Type B pancreatic cell (in vitro differentiated cells): ENCODE data around the gene DENND4A. TPM values are rescaled to one million over a fixed set of nuclear protein-coding genes. Genes with fewer than 3 reads are reported as not detected.
"Not testable (repeated sequence)": the region's sequence is repeated elsewhere in the genome, so short reads cannot be mapped to it uniquely, and the experiment has no call there.

Source experiments
- DNase-seq: peaks from one replicate; pipeline ENCODE4 v3.0.0; 2021; ENCODE audit warnings: mixed read lengths; ENCODE audit not compliant: unreplicated experiment; ENCODE audit errors: extremely low spot score
- H3K27ac Mint-ChIP-seq: 2 replicates; pipeline ENCODE4 v1.8.0; 2021; ENCODE audit warnings: mild to moderate bottlenecking, mixed read lengths
- H3K27me3 Mint-ChIP-seq: 2 replicates; pipeline ENCODE4 v1.8.0; 2021; ENCODE audit warnings: mixed read lengths
- H3K36me3 Mint-ChIP-seq: 2 replicates; pipeline ENCODE4 v1.8.0; 2021; ENCODE audit warnings: mixed read lengths
- H3K4me1 Mint-ChIP-seq: one replicate; pipeline ENCODE4 v1.8.0; 2021; ENCODE audit warnings: mixed read lengths; ENCODE audit not compliant: unreplicated experiment
- H3K4me3 Mint-ChIP-seq: 2 replicates; pipeline ENCODE4 v1.8.0; 2021; ENCODE audit warnings: mild to moderate bottlenecking, mixed read lengths
- H3K9me3 Mint-ChIP-seq: 2 replicates; pipeline ENCODE4 v1.8.0; 2021; ENCODE audit warnings: mixed read lengths
- total RNA-seq: library from RNA; stranded (reverse); gene quantifications from 2 replicates; pipeline ENCODE4 v1.2.1, GENCODE V29; 2021; ENCODE audit warnings: low replicate concordance
- TF ChIP-seq, protein P1 (sequence below): fragments of 200-600 bp; sonication (generic); conservative IDR thresholded peaks from 2 replicates; pipeline ENCODE4 v1.5.0; 2021; ENCODE audit warnings: antibody characterized with exemption, mild to moderate bottlenecking

Gene DENND4A
- total RNA-seq, 1 donor from 2014 or later = 13.4 TPM

DNA sequence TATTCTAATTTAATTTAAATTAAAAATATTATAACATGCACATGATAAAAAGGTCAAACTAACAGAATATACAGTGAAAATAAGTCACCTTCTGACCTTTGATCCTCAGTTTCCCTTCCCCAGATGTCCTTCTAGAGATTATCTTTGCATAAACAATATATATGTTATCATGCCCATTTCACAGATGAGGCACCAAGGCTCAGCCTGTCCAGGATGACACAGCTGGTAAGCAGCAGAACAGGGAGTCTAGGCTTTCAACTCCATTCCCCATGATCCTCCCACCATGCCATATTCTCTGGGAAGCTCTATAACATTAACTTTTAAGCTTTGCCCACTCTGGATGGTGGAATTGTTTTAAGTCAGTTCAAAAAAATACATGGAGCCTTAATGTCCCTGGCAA lies 169.0 kb downstream of the DENND4A start:
- no peaks in the 10 kb centered on the region for H3K4me1 Mint-ChIP-seq
- H3K27me3 Mint-ChIP-seq = no peaks in the 10 kb centered on the region
- peaks cover 12% of the 10 kb centered on the region for H3K36me3 Mint-ChIP-seq
- TF ChIP-seq, protein P1, sequence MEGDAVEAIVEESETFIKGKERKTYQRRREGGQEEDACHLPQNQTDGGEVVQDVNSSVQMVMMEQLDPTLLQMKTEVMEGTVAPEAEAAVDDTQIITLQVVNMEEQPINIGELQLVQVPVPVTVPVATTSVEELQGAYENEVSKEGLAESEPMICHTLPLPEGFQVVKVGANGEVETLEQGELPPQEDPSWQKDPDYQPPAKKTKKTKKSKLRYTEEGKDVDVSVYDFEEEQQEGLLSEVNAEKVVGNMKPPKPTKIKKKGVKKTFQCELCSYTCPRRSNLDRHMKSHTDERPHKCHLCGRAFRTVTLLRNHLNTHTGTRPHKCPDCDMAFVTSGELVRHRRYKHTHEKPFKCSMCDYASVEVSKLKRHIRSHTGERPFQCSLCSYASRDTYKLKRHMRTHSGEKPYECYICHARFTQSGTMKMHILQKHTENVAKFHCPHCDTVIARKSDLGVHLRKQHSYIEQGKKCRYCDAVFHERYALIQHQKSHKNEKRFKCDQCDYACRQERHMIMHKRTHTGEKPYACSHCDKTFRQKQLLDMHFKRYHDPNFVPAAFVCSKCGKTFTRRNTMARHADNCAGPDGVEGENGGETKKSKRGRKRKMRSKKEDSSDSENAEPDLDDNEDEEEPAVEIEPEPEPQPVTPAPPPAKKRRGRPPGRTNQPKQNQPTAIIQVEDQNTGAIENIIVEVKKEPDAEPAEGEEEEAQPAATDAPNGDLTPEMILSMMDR = no peak
- H3K4me3 Mint-ChIP-seq = no peak overlapping the region
- no peak overlapping the region for H3K27ac Mint-ChIP-seq
- no peak for DNase-seq
- no peaks in the 10 kb centered on the region for H3K9me3 Mint-ChIP-seq

DNA sequence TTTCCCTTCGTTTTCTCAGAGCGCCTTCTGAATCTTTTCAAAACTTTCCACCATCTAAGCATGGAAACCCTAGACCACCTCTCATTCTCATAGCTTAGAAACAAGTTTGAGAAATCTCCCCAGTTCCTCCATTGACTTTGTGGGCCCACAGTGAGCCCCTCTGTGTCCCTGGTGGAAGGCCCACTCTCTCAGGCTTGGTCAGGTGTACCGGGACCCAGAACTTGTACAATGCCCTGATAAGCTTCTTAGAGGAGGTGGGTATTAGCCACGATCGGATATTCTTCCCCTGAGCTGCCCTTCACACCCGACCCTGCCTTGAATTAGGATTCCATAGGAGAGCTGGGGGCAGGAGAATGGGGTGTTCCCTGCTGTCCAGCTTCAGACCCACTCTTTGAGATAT lies 170.5 kb downstream of the DENND4A start, which contains the start of gene SLC24A1:
Gene SLC24A1, plus strand, starts transcription at position 301 of the 400 bp plus-strand sequence. CDS start 2,143 bp downstream, outside the sequence.
- Mint-ChIP-seq H3K27ac (no peak within 1 kb of the TSS), H3K4me3 (no peak within 1 kb of the TSS), H3K4me1 (no peaks in the 10 kb centered on the region), H3K36me3 (peaks cover 12% of the 10 kb centered on the region), H3K9me3 (no peaks in the 10 kb centered on the region), H3K27me3 (no peaks in the 10 kb centered on the region)
- no peak for DNase-seq
- TF ChIP-seq, protein P1 = no peak

DNA sequence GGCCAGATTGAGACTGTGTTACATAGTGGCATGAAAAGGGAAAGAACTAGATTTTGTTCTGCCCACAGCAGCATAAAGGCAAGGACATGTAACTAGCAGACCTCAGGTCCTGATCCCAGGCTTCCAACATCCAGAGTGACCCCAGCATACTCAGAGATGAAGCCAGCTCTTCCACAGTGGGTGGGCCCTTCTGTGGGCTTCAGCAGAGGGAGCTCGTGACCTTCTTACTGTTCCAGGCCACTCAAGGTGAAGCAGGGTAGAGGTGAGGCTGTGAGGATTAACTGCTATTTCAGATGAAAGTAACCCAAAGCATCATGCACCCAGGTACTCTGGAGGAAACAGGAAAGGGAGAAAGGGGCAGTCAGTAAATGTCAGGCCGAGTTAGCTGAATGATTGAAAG lies 171.3 kb downstream of the DENND4A start:
- DNase-seq = no peak
- H3K36me3 Mint-ChIP-seq = peaks cover 12% of the 10 kb centered on the region
- no peaks in the 10 kb centered on the region for H3K4me1 Mint-ChIP-seq
- TF ChIP-seq, protein P1 = no peak
- no peak overlapping the region for H3K27ac Mint-ChIP-seq
- no peaks in the 10 kb centered on the region for H3K27me3 Mint-ChIP-seq
- no peak overlapping the region for H3K4me3 Mint-ChIP-seq
- H3K9me3 Mint-ChIP-seq = no peaks in the 10 kb centered on the region

DNA sequence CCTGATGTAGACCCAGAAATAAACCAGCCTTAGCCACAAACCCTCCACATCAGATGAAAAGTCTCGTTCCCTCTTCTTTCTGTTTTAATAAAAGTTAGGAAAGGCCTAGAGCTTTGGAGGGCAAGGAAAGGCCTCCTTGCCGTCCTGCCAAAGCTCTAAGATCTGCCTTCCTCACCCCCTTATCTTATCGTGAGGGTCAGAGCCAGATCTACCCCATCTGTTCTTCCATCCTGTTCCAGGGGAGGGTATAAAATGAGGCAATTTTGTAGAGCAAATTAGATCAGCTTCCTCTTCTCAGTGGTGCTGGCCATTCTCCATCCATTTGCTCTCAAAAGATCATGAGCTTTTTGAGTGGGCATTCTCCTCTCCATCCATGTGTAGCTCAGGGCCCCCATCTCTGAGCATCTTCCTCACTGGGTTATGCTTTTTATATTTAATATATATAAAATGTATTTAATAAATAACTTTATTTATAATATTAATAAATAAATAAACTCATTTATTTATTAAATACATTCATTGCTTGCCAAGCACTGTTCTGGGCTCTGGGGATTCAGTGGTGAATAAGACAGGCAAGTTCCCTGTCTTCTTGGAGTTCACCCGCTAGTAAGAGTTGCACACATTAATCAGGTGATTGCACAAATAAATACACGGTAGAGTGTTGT lies 172.3 kb downstream of the DENND4A start:
- Mint-ChIP-seq H3K27ac (no peak overlapping the region), H3K4me3 (no peak overlapping the region), H3K9me3 (no peaks in the 10 kb centered on the region), H3K36me3 (peaks cover 7% of the 10 kb centered on the region), H3K4me1 (no peaks in the 10 kb centered on the region), H3K27me3 (no peaks in the 10 kb centered on the region)
- TF ChIP-seq, protein P1 = no peak
- no peak for DNase-seq

DNA sequence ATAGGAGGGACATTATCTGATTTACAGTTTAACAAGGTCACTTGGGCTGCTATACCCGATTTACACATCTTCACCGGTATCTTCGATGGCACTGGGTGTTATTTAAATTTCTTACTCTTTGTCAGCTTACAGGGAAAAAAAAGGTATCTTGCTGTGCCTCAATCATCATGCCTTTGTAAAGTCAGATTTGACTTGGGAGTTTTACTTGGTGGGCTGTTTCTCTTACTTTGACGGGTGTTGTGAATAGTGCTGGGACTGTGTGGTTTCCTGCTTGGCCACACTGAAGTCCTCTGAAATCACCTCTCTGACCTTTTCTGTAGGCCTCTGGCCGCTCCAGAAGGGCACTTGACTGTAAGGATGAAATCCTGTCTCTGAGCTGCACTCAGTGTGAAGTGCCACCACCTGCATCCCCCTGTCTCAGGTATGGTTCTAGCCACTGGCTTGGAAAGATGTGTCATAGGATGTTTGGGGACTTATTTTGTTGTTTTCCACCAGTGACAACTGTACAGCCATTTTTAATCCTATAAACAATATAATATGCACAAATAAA lies 173.5 kb downstream of the DENND4A start:
- no peaks in the 10 kb centered on the region for H3K4me1 Mint-ChIP-seq
- no peaks in the 10 kb centered on the region for H3K27me3 Mint-ChIP-seq
- DNase-seq = no peak
- no peak overlapping the region for H3K27ac Mint-ChIP-seq
- H3K36me3 Mint-ChIP-seq = no peaks in the 10 kb centered on the region
- no peak overlapping the region for H3K4me3 Mint-ChIP-seq
- TF ChIP-seq, protein P1 = no peak
- no peaks in the 10 kb centered on the region for H3K9me3 Mint-ChIP-seq

DNA sequence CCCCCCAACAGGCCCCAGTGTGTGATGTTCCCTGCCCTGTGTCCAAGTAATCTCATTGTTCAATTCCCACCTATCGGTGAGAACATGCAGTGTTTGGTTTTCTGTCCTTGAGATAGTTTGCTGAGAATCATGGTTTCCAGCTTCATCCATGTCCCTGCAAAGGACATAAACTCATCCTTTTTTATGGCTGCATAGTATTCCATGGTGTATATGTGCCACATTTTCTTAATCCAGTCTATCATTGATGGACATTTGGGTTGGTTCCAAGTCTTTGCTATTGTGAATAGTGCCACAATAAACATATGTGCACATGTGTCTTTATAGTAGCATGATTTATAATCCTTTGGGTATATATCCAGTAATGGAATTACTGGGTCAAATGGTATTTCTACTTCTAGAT lies 176.2 kb downstream of the DENND4A start:
- not testable (repeated sequence) for H3K27ac Mint-ChIP-seq, H3K36me3 Mint-ChIP-seq, DNase-seq, H3K9me3 Mint-ChIP-seq, H3K4me3 Mint-ChIP-seq, H3K27me3 Mint-ChIP-seq, H3K4me1 Mint-ChIP-seq
